Left lung (tissue), 10 donors: ENCODE measurements around the gene RTN4RL2. TPM values are rescaled to one million over a fixed set of nuclear protein-coding genes. Genes with fewer than 3 reads are reported as not detected.

ENCODE experiments used
- ATAC-seq: fragments of 200-7000 bp; cut with Tn5 transposase; one replicate; pipeline ENCODE4 v1.9.1; 2020; ENCODE audit warnings: moderate library complexity
- DNase-seq, 4 donors: peaks; one replicate each; pipeline ENCODE4 v3.0.0-alpha.2; 2013 to 2020
- H3K27ac ChIP-seq, 2 donors: fragments of 200-600 bp; sonication (generic) in 1 of 2; one replicate each; pipeline versions ENCODE4 v1.5.0 to v1.8.0; 2020 to 2021
- H3K27me3 ChIP-seq, 2 donors: fragments of 200-600 bp; sonication (generic) in 1 of 2; one replicate each; pipeline versions ENCODE4 v1.5.0 to v1.8.0; 2020 to 2021
- H3K36me3 ChIP-seq, 2 donors: fragments of 200-600 bp; sonication (generic) in 1 of 2; one replicate each; pipeline versions ENCODE4 v1.5.0 to v1.8.0; 2020 to 2021
- H3K4me1 ChIP-seq, 2 donors: fragments of 200-600 bp; one replicate each; pipeline ENCODE4 v1.8.0; 2021
- H3K4me3 ChIP-seq, 2 donors: fragments of 200-600 bp; sonication (generic) in 1 of 2; one replicate each; pipeline versions ENCODE4 v1.5.0 to v1.8.0; 2020 to 2021; ENCODE audit warnings: mild to moderate bottlenecking in 1 of 2
- H3K9me3 ChIP-seq, 2 donors: fragments of 200-600 bp; sonication (generic) in 1 of 2; one replicate each; pipeline versions ENCODE4 v1.5.0 to v1.8.0; 2020 to 2021
- intact Hi-C, 2 donors: fragments of 100-400 bp; cut with DNase I; formaldehyde crosslinking; loops; one replicate each; pipeline versions ENCODE4 v1.11.2 to v1.14.2; 2022
- polyA plus RNA-seq, 6 donors: library from polyadenylated mRNA; unstranded; fragments of 120-200 nt; gene quantifications; one replicate each; pipeline ENCODE4 v1.2.1, GENCODE V29; 2013; ENCODE audit not compliant: insufficient read length in 6 of 6
- total RNA-seq, 2 donors: library from RNA; stranded (reverse); fragmentation: NEBNext Ultra II Directional; extraction: Animal tissue kit (Norgen Biotek cat#: 25700); gene quantifications; one replicate each; pipeline ENCODE4 v1.2.1, GENCODE V29; 2021
- TF ChIP-seq, protein P1 (sequence below), 2 donors: fragments of 200-600 bp; sonication (generic) in 1 of 2; IDR thresholded peaks; one replicate each; pipeline versions ENCODE4 v1.5.0 to v1.8.0; 2021; ENCODE audit warnings: antibody characterized with exemption in 2 of 2
- donor health status: DM: no; HTN: yes; CAD: no.
- donor health status: DM: no; HTN: no; CAD: no.

Gene RTN4RL2
- total and polyA plus RNA-seq, 8 donors = 0.87 to 4.8 (median 2.5) TPM

- H3K4me1 ChIP-seq = peaks cover 0 to 28% of the 10 kb centered on the region in 2 donors
- no peaks in the 10 kb centered on the region for H3K36me3 ChIP-seq
- peak overlapping the region; percentile 46 to 55 for H3K27ac ChIP-seq
- intact Hi-C loops = no loop called here
- no peaks in the 10 kb centered on the region for H3K27me3 ChIP-seq
- peak overlapping the region; percentile 83 to 92 for H3K4me3 ChIP-seq
- ATAC-seq (no peak), DNase-seq (no peak)
- TF ChIP-seq, protein P1, sequence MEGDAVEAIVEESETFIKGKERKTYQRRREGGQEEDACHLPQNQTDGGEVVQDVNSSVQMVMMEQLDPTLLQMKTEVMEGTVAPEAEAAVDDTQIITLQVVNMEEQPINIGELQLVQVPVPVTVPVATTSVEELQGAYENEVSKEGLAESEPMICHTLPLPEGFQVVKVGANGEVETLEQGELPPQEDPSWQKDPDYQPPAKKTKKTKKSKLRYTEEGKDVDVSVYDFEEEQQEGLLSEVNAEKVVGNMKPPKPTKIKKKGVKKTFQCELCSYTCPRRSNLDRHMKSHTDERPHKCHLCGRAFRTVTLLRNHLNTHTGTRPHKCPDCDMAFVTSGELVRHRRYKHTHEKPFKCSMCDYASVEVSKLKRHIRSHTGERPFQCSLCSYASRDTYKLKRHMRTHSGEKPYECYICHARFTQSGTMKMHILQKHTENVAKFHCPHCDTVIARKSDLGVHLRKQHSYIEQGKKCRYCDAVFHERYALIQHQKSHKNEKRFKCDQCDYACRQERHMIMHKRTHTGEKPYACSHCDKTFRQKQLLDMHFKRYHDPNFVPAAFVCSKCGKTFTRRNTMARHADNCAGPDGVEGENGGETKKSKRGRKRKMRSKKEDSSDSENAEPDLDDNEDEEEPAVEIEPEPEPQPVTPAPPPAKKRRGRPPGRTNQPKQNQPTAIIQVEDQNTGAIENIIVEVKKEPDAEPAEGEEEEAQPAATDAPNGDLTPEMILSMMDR (IDR thresholded peaks at IDR 0.05) = no peak
- no peaks in the 10 kb centered on the region for H3K9me3 ChIP-seq
Measured at GRCh38 chr11:57516061-57516443, 55.7 kb downstream of the RTN4RL2 start.

DNA sequence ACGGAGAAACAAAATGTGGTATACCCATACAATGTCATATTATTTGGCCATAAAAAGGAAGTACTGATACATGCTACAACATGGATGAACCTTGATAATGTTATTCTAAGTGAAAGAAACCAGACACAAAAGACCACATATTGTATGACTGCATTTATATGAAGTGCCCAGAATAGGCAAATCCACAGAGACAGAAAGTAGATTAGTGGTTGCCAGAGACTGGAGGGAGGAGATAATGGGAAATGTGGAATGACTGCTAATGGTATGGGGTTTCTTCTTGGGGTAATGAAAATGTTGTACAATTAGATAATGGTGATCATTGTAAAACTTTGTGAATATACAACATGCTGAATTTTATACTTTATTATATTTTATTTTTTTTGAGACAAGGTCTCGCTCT, 60.8 kb downstream of the RTN4RL2 start:
- Histone ChIP-seq H3K4me1 (peaks cover 0 to 3% of the 10 kb centered on the region in 2 donors), H3K9me3 (no peaks in the 10 kb centered on the region), H3K27ac (no peak overlapping the region), H3K4me3 (no peak overlapping the region), H3K27me3 (no peaks in the 10 kb centered on the region), H3K36me3 (no peaks in the 10 kb centered on the region)
- ATAC-seq = no peak
- intact Hi-C loops = no loop called here
- TF ChIP-seq, protein P1 (IDR thresholded peaks at IDR 0.05) = no peak
- no peak for DNase-seq

DNA sequence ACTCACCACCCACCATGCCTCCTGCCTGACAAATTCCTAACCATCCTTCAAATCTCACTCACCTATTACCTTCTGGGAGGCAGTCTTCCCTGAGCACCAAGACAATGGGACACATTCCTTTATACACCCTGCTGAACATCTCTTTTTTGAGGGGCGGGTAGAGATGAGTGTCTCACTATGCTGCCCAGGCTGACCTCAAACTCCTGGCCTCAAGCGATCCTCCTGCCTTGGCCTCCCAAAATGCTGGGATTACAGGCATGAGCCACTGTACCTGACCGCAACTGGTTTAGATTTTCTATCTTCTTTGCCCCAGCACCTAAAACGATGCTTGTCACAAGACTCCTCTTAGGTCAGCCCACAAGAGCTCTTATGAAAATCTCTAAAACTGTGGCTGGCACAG, 63.1 kb downstream of the RTN4RL2 start:
- Histone ChIP-seq H3K4me3 (no peak overlapping the region), H3K9me3 (no peaks in the 10 kb centered on the region), H3K4me1 (no peaks in the 10 kb centered on the region), H3K27ac (no peak overlapping the region), H3K36me3 (peaks cover 0 to 10% of the 10 kb centered on the region in 2 donors), H3K27me3 (no peaks in the 10 kb centered on the region)
- no peak for DNase-seq
- no peak for ATAC-seq
- TF ChIP-seq, protein P1 (IDR thresholded peaks at IDR 0.05) = no peak
- intact Hi-C loops = no loop called here

Other genes with a start within 250 kb of the RTN4RL2 start
- 10 to 100 TPM; 11.2 to 21.9 TPM for gene APLNR, start 223.3 kb upstream of the RTN4RL2 start, total RNA-seq
- 100 to 1,000 TPM; 131 to 189 (median 159) TPM for gene APLNR, start 223.3 kb upstream of the RTN4RL2 start, polyA plus RNA-seq
- 100 to 1,000 TPM; 156 to 203 TPM for gene TNKS1BP1, start 135.6 kb upstream of the RTN4RL2 start, total RNA-seq
- gene TNKS1BP1, start 135.6 kb upstream of the RTN4RL2 start, polyA plus RNA-seq = 100 to 1,000 TPM; 119 to 157 (median 130) TPM
- gene SSRP1, start 124.6 kb upstream of the RTN4RL2 start, total RNA-seq = 10 to 100 TPM; 57.3 to 86.3 TPM
- gene SSRP1, start 124.6 kb upstream of the RTN4RL2 start, polyA plus RNA-seq = 100 to 1,000 TPM; 162 to 208 (median 182) TPM
- not detected for gene P2RX3, start 122.2 kb upstream of the RTN4RL2 start, total RNA-seq
- under 1 TPM; 0.17 to 0.58 (median 0.28) TPM for gene P2RX3, start 122.2 kb upstream of the RTN4RL2 start, polyA plus RNA-seq
- not detected for gene PRG3, start 79.4 kb upstream of the RTN4RL2 start, total RNA-seq
- gene PRG3, start 79.4 kb upstream of the RTN4RL2 start, polyA plus RNA-seq = 1 to 10 TPM in 1 of 6 donors, under 1 TPM in 5; 0.43 to 1.0 (median 0.76) TPM
- gene PRG2, start 69.9 kb upstream of the RTN4RL2 start, total RNA-seq = under 1 TPM in 1 of 2 donors, not detected in 1; 0.34 TPM
- 1 to 10 TPM in 5 of 6 donors, under 1 TPM in 1; 0.84 to 1.7 (median 1.4) TPM for gene PRG2, start 69.9 kb upstream of the RTN4RL2 start, polyA plus RNA-seq
- gene SLC43A3, start 33.4 kb upstream of the RTN4RL2 start, total RNA-seq = 100 to 1,000 TPM in 1 of 2 donors, 10 to 100 TPM in 1; 95.6 to 185 TPM
- gene SLC43A3, start 33.4 kb upstream of the RTN4RL2 start, polyA plus RNA-seq = 10 to 100 TPM; 35.0 to 45.1 (median 40.2) TPM
- 10 to 100 TPM; 11.8 to 25.3 TPM for gene SLC43A1, start 55.2 kb downstream of the RTN4RL2 start, total RNA-seq
- gene SLC43A1, start 55.2 kb downstream of the RTN4RL2 start, polyA plus RNA-seq = 10 to 100 TPM; 11.7 to 19.6 (median 18.0) TPM
- 10 to 100 TPM; 21.7 to 39.6 TPM for gene TIMM10, start 70.2 kb downstream of the RTN4RL2 start, total RNA-seq
- 10 to 100 TPM; 26.5 to 41.0 (median 33.6) TPM for gene TIMM10, start 70.2 kb downstream of the RTN4RL2 start, polyA plus RNA-seq
- gene SMTNL1, start 77.1 kb downstream of the RTN4RL2 start, total RNA-seq = not detected
- gene SMTNL1, start 77.1 kb downstream of the RTN4RL2 start, polyA plus RNA-seq = under 1 TPM; 0.13 to 0.80 (median 0.42) TPM
- 100 to 1,000 TPM in 1 of 2 donors, 10 to 100 TPM in 1; 97.1 to 109 TPM for gene UBE2L6, start 107.1 kb downstream of the RTN4RL2 start, total RNA-seq
- gene UBE2L6, start 107.1 kb downstream of the RTN4RL2 start, polyA plus RNA-seq = 10 to 100 TPM; 56.1 to 67.0 (median 62.9) TPM
- 100 to 1,000 TPM; 195 to 329 TPM for gene SERPING1, start 137.2 kb downstream of the RTN4RL2 start, total RNA-seq
- 100 to 1,000 TPM; 172 to 206 (median 193) TPM for gene SERPING1, start 137.2 kb downstream of the RTN4RL2 start, polyA plus RNA-seq
- 1 to 10 TPM; 1.2 to 2.3 TPM for gene YPEL4, start 189.4 kb downstream of the RTN4RL2 start, total RNA-seq
- 10 to 100 TPM in 1 of 6 donors, 1 to 10 TPM in 5; 5.9 to 10.1 (median 7.0) TPM for gene YPEL4, start 189.4 kb downstream of the RTN4RL2 start, polyA plus RNA-seq
- 10 to 100 TPM; 10.1 to 13.1 TPM for gene CLP1, start 197.2 kb downstream of the RTN4RL2 start, total RNA-seq
- gene CLP1, start 197.2 kb downstream of the RTN4RL2 start, polyA plus RNA-seq = 10 to 100 TPM; 11.9 to 14.3 (median 13.3) TPM
- 10 to 100 TPM; 69.9 to 83.6 TPM for gene ZDHHC5, start 207.6 kb downstream of the RTN4RL2 start, total RNA-seq
- gene ZDHHC5, start 207.6 kb downstream of the RTN4RL2 start, polyA plus RNA-seq = 10 to 100 TPM; 37.5 to 48.8 (median 41.0) TPM